HEK293T (cell line): ENCODE measurements around the gene SPEG.

Experiments used
- CTCF ChIA-PET: fragments of 350-600 bp; formaldehyde crosslinking; extraction: SDS; loops from one replicate; lab custom pipeline; 2021; ENCODE audit warnings: antibody characterized with exemption, inconsistent platforms; lab: Yijun Ruan, JAX
- POLR2A ChIA-PET: fragments of 350-600 bp; formaldehyde crosslinking; extraction: SDS; loops from one replicate; lab custom pipeline; 2020; ENCODE audit warnings: antibody characterized with exemption, inconsistent platforms; lab: Yijun Ruan, JAX
- DNase-seq: peaks from one replicate; pipeline ENCODE4 v3.0.0; 2012; ENCODE audit warnings: mixed read lengths; ENCODE audit errors: extremely low spot score
- ARNT ChIP-seq: fragments of 450-650 bp; IDR thresholded peaks from 2 replicates; pipeline ENCODE4 v1.6.1; 2017; ENCODE audit warnings: mild to moderate bottlenecking
- BHLHE40 ChIP-seq: fragments of 450-650 bp; IDR thresholded peaks from 2 replicates; pipeline ENCODE4 v1.6.1; 2016; ENCODE audit warnings: mild to moderate bottlenecking, moderate library complexity, borderline replicate concordance
- CTBP1 ChIP-seq: fragments of 450-650 bp; IDR thresholded peaks from 2 replicates; pipeline ENCODE4 v1.6.1; 2016; ENCODE audit warnings: borderline replicate concordance
- ELF4 ChIP-seq: fragments of 450-650 bp; IDR thresholded peaks from 2 replicates; pipeline ENCODE4 v1.6.1; 2017; ENCODE audit warnings: antibody characterized with exemption
- FOXA1 ChIP-seq: fragments of 450-650 bp; IDR thresholded peaks from 2 replicates; pipeline ENCODE4 v1.6.1; 2016; ENCODE audit warnings: mild to moderate bottlenecking
- FOXK2 ChIP-seq: fragments of 450-650 bp; IDR thresholded peaks from 2 replicates; pipeline ENCODE4 v1.6.1; 2016; ENCODE audit warnings: mild to moderate bottlenecking
- FOXM1 ChIP-seq: fragments of 450-650 bp; IDR thresholded peaks from 2 replicates; pipeline ENCODE4 v1.6.1; 2017; ENCODE audit warnings: mild to moderate bottlenecking, borderline replicate concordance
- HDGF ChIP-seq: fragments of 450-650 bp; IDR thresholded peaks from 2 replicates; pipeline ENCODE4 v1.6.1; 2017; ENCODE audit warnings: antibody characterized with exemption, borderline replicate concordance
- L3MBTL2 ChIP-seq: fragments of 450-650 bp; conservative IDR thresholded peaks from 2 replicates; pipeline ENCODE4 v1.6.1; 2016; ENCODE audit warnings: mild to moderate bottlenecking
- LEF1 ChIP-seq: fragments of 450-650 bp; IDR thresholded peaks from 2 replicates; pipeline ENCODE4 v1.6.1; 2017; ENCODE audit warnings: mild to moderate bottlenecking, borderline replicate concordance
- NFRKB ChIP-seq: fragments of 450-650 bp; IDR thresholded peaks from 2 replicates; pipeline ENCODE4 v1.6.1; 2016; ENCODE audit warnings: mild to moderate bottlenecking, moderate library complexity
- SP1 ChIP-seq: fragments of 450-650 bp; IDR thresholded peaks from 2 replicates; pipeline ENCODE4 v1.6.1; 2017
- SUZ12 ChIP-seq: fragments of 450-650 bp; IDR thresholded peaks from 2 replicates; pipeline ENCODE4 v1.6.1; 2016; ENCODE audit warnings: mild to moderate bottlenecking
- TARDBP ChIP-seq: fragments of 450-650 bp; IDR thresholded peaks from 2 replicates; pipeline ENCODE4 v1.6.1; 2016
- ZNF384 ChIP-seq: fragments of 450-650 bp; IDR thresholded peaks from 2 replicates; pipeline ENCODE4 v1.6.1; 2016
- TF ChIP-seq, protein P1 (sequence below): fragments of 450-650 bp; IDR thresholded peaks from 2 replicates; pipeline ENCODE4 v1.6.1; 2016

SPEG gene

DNA sequence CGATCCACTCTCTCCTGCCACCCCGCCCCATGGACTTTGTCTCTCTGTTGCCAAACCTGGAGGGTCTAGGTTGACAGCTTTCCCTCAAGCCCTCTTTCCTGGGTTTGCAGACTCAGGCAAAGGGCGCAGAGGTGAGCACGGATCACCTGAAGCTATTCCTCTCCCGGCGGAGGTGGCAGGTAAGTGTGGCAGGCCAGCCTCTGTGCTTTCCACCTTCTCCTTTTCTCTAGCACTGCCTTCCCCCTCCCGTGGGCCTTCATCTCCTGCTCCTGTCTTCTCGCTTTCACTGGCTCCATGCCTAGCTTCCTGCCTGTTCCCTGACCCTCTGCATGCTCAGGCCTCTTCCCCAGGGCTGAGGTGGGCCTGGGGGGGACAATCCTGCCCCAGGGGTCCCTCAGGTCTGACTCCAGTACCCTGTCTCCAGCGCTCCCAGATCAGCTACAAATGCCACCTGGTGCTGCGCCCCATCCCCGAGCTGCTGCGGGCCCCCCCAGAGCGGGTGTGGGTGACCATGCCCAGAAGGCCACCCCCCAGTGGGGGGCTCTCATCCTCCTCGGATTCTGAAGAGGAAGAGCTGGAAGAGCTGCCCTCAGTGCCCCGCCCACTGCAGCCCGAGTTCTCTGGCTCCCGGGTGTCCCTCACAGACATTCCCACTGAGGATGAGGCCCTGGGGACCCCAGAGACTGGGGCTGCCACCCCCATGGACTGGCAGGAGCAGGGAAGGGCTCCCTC lies 48.2 kb downstream of the SPEG start:
- ChIA-PET CTCF (interaction anchor here (0.7 to 2.2 kb wide), 5 partner anchors 12 to 206 kb away, joined by 3 to 13 read pairs (median 5); a partner anchor contains a TSS), POLR2A (interaction anchor here (1.7 kb wide), 1 partner anchor 17 kb away, joined by 5 read pairs; no protein-coding TSS in a partner anchor)

DNA sequence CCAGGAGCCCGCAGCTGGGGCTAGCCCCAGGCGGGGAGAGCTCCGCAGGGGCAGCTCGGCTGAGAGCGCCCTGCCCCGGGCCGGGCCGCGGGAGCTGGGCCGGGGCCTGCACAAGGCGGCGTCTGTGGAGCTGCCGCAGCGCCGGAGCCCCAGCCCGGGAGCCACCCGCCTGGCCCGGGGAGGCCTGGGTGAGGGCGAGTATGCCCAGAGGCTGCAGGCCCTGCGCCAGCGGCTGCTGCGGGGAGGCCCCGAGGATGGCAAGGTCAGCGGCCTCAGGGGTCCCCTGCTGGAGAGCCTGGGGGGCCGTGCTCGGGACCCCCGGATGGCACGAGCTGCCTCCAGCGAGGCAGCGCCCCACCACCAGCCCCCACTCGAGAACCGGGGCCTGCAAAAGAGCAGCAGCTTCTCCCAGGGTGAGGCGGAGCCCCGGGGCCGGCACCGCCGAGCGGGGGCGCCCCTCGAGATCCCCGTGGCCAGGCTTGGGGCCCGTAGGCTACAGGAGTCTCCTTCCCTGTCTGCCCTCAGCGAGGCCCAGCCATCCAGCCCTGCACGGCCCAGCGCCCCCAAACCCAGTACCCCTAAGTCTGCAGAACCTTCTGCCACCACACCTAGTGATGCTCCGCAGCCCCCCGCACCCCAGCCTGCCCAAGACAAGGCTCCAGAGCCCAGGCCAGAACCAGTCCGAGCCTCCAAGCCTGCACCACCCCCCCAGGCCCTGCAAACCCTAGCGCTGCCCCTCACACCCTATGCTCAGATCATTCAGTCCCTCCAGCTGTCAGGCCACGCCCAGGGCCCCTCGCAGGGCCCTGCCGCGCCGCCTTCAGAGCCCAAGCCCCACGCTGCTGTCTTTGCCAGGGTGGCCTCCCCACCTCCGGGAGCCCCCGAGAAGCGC lies 49.1 kb downstream of the SPEG start:
- no peak for DNase-seq
- TF ChIP-seq FOXA1 (no peak), SUZ12 (no peak), L3MBTL2 (no peak), FOXK2 (no peak), ZNF384 (no peak), SP1 (no peak), LEF1 (no peak), BHLHE40 (no peak), FOXM1 (no peak), TARDBP (no peak), ARNT (no peak), CTBP1 (no peak), NFRKB (no peak), ELF4 (no peak)
- TF ChIP-seq, protein P1, sequence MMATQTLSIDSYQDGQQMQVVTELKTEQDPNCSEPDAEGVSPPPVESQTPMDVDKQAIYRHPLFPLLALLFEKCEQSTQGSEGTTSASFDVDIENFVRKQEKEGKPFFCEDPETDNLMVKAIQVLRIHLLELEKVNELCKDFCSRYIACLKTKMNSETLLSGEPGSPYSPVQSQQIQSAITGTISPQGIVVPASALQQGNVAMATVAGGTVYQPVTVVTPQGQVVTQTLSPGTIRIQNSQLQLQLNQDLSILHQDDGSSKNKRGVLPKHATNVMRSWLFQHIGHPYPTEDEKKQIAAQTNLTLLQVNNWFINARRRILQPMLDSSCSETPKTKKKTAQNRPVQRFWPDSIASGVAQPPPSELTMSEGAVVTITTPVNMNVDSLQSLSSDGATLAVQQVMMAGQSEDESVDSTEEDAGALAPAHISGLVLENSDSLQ, result no peak
- ChIA-PET CTCF (interaction anchor here (2.0 to 2.2 kb wide), 2 partner anchors 26 to 46 kb away, joined by 5 to 13 read pairs; no protein-coding TSS in a partner anchor), POLR2A (interaction anchor here (1.7 kb wide), 1 partner anchor 16 kb away, joined by 5 read pairs; no protein-coding TSS in a partner anchor)

More for the DNA sequence above, 48.2 kb downstream of the SPEG start:
- DNase-seq, result no peak
- TF ChIP-seq BHLHE40 (no peak), LEF1 (no peak), HDGF (no peak), FOXK2 (no peak), FOXA1 (no peak), CTBP1 (no peak), SP1 (no peak), FOXM1 (no peak), L3MBTL2 (no peak), TARDBP (no peak), ZNF384 (no peak), ARNT (no peak), SUZ12 (no peak), ELF4 (no peak), NFRKB (no peak)
- TF ChIP-seq, protein P1, result no peak

GRCh38 chr2:219484343-219485200 lies 49.9 kb downstream of the SPEG start:
- TF ChIP-seq ARNT (no peak), BHLHE40 (no peak), ELF4 (no peak), CTBP1 (no peak), SUZ12 (no peak), ZNF384 (no peak), NFRKB (no peak), LEF1 (no peak), HDGF (no peak), FOXM1 (no peak), SP1 (no peak), L3MBTL2 (no peak), FOXA1 (no peak), FOXK2 (no peak), TARDBP (no peak)
- TF ChIP-seq, protein P1, result no peak
- ChIA-PET CTCF (interaction anchor here (1.6 to 2.9 kb wide), 3 partner anchors 9 to 25 kb away, joined by 4 to 32 read pairs (median 6); a partner anchor contains a TSS), POLR2A (no interaction called here)
- no peak for DNase-seq

DNA sequence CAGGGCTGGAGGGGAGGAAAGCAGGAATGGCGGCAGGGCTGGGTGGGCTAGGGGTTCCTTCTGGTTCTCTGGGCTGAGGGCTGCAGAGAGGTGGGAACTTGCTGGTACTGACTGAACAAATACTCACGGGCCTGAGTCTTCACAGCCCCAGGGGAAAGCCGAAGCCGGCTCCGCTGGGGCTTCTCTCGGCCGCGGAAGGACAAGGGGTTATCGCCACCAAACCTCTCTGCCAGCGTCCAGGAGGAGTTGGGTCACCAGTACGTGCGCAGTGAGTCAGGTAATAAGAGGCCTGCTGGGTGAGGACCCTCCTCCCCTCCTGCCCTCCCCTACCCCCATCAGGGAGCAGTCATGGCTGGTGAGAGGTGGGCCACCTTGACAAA lies 50.5 kb downstream of the SPEG start:
- ChIA-PET POLR2A (no interaction called here), CTCF (interaction anchor here (1.2 to 2.9 kb wide), 5 partner anchors 9 to 57 kb away, joined by 3 to 32 read pairs (median 6); a partner anchor contains a TSS)
- TF ChIP-seq FOXK2 (no peak), ARNT (no peak), HDGF (no peak), BHLHE40 (no peak), FOXM1 (no peak)
- no peak for DNase-seq
